ENCODE data around the gene OR10R2.

- TF ChIP-seq POLR2A (IDR thresholded peaks at IDR 0.05; ENCODE audit: low read depth, low read length) (no peak), SPI1 (IDR thresholded peaks at IDR 0.05; ENCODE audit: low read depth, low read length) (no peak), PAX5 (IDR thresholded peaks at IDR 0.05; ENCODE audit: insufficient read depth, low read length, severe bottlenecking) (no peak), POLR2AphosphoS5 (IDR thresholded peaks at IDR 0.05; ENCODE audit: low read depth, low read length) (no peak), TAF1 (IDR thresholded peaks at IDR 0.05; ENCODE audit: low read depth, low read length) (no peak), POU2F2 (IDR thresholded peaks at IDR 0.05; ENCODE audit: low read depth, low read length) (no peak)
Observed at GRCh38 chr1:158509471-158510156, 37.6 kb downstream of the OR10R2 start.

All from GM12891 (cell line).